CD4-positive, alpha-beta T cell treated with Interleukin-17A for 4 hours (primary cell): Measurements from ENCODE around the gene NAV1.

Source experiments
- DNase-seq: peaks from one replicate; pipeline ENCODE4 v3.0.0-alpha.2; 2020; ENCODE audit warnings: mixed read lengths

The NAV1 gene

DNA sequence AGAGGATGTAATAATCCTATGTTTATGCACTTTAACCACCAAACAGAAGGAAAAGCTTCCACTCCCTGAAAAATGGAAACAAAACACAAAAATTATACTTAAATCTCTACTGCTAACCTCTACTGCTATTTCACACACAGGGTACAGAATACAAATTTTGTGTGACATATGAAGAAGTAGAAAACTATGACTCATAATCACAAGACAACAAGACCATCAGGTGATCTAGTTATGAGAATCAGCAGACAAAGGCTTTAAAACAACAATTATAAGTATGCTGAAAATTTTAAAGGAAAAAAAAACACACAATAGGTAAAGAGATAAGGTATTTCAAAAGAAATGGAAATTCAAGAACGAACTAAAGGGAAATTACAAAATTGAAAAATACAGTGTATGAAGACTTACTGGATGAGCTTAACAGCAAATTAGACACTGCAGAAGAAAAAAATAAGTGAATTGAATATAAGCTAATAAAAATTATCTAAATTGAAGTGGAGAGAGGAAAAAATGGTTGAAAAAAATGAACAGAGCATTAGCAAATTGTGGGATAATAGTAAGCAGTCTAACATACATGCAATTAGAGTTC is 13.6 kb upstream of the NAV1 start:
- no peak for DNase-seq

DNA sequence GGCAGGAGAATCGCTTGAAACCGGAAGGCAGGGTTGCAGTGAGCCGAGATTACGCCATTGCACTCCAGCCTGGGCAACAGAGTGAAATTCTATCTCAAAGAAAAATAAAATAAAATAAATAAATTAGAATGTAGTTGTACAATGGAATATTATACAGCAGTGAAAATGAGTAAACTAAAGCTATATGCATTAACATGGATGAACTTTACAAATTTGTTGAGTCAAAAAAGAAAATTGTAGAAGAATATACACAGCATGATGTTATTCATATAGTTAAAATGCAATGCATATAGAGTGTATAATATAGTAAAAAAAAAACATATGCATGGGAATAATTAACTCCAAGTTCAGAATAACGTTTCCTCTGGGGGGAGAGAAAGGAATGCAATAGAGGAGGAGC is 11.0 kb upstream of the NAV1 start:
- DNase-seq, result no peak

DNA sequence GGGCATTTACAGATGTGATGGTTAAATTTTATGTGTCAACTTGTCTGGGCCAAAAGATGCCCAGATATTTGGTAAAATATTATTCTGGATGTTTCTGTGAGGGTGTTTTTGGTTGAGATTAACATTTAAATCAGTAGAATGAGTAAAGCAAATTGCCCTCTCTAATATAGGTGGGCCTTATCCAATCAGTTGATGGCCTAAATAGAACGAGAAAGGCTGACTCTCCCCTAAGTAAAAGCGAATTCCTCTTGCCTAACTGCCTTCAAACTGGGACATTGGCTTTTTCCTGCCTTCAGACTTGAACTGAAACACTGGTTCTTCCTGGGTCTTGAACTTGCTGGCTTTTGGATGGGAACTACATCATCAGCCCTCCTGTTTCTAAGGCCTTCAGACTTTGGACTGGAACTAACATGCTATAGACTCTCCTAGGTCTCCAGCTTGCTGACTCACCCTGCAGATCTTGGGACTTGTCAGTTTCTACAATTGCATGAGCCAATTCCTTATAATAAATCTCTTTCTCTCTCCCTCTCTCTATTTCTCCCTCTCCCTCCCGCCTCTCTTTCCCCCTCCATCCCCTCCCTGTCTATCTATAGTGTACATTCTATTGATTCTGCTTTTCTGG is 10.2 kb upstream of the NAV1 start:
- DNase-seq, result no peak

DNA sequence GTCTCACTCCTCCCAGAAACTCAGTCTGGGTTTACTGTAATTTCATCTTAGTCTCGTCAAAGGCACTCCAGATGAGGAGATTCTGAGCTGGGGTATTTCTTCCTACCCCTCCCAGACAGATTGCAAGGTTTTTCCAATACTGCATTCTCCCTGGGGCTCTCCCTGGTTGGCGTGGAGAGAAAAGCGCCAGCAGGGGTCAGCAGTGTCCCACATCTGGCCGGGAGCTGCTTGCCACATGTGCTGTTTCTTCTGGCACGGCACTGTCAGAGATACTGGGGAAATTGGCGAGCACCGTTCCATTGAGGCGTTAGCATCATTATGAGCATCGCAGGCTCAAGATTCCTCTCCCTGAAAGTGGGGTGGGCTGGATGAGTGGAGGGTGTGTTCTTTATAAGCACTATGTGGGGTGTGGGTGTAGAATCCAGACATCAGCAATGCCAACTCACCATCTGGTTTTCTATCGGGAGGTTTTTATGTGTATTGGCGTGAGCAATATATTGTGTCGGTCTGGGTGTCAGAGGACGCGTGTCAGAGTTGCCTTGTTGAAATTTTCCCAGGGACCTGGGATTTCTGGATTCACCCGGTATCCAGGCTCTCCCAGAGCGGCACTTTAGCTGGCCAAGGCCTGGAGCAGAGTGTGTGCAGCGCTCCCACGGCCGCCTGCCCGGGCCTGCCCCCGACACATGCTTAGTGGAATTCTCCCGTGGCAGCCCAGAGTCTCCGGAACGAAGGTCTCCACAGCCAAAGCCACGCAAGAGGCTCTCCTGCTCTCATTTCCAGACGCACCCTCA is 8.0 kb upstream of the NAV1 start:
- DNase-seq, result peak; percentile 25

DNA sequence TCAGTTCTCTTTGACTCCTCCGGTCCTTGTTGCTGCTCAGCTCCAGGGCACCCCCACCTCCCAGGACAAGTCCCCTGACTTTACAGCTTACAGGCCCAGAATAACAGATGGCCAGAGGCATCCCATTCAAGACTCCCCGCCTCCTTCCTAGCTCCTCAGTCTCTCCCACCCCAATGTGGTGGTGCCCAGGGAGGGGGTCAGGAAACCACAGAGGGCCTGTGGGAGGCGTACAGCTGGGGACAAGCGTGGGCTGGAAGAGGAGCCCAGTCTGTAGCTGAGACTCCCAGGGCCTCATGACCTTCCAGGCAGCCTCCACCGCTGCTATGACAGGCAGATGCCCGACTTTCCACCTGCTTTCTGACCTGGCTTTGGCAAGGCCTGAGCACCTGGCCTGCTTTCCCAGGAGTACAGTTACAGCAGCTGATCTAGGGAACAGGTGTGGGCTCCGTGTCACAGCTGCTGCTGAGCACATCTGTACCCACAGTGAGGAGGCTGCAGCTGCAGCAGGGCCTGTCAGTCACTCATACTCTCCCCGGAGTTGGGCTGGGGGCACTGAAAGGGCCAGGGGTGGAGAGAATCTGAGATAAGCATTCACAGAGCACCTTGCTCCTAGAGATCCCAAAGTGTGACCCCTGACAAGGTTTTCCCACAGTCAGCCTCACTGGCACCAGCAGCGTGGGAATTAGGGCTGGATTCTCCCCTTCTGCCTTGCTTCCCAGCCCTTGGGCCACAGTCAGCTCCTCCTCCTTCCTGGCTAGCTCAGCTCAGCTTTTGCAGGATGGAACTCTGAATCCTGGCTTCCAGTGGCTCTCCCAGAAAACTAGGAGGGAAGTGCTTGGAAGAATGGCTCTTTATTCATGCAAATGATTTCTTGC is 7.1 kb upstream of the NAV1 start:
- no peak for DNase-seq

DNA sequence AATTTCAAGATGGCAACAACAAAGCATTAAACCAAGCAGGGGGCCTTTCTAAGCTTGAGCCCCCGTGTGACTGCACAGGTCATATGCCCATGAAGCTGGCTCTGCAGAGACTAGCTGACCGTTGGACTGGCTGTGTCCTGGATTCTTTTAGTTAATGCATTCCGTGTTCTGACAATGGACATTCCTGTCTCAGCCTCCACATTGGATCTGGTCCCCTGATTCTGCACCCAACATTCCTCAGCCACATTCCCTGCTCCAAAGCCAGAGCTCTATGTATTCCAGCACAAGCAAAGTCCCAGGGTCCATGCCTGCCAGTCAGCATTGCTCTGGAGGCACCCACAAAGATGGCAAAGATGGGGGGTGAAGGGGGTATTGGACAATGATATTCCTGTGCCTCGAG is 5.1 kb upstream of the NAV1 start:
- no peak for DNase-seq

DNA sequence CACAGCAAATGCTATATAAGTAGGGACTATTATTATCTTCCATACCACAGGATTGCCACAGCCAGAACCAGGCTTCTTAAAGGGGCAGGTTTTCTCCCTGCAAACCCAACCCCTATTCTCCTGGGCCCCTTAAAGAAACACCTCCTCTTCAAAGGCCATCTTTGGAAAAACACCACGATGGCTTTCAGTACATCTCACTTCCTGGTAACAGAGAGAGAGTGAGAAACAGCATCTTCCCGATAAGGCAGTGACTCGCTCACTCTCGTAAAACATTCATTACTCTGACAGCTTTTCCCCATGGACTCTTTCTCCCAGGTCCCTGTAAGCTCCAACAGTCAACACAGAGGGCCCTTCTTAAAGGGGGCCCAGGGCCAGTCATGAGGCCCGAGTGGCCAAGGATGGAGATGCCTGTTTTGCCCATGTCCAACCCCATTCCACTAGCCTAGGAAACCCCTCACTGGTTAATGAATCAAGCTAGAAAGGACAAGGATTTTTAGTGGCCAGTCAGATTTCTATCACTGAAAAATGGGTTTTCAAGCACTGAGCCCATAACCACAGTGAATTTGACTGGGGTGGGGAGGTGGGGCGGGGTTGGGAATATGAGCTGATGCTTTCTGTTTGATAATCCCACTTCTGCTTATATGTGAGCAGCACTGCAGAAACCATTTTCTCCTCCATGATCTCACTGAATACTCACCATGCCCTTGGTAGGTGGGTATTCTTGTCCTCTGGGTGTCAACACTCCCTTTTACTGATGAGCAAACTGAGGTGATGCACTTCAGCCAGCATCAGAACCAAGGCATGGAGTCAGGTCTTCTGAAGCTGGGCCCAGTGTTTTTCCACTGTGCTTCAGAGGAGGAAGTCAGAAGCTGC is 3.6 kb upstream of the NAV1 start:
- DNase-seq, result no peak

DNA sequence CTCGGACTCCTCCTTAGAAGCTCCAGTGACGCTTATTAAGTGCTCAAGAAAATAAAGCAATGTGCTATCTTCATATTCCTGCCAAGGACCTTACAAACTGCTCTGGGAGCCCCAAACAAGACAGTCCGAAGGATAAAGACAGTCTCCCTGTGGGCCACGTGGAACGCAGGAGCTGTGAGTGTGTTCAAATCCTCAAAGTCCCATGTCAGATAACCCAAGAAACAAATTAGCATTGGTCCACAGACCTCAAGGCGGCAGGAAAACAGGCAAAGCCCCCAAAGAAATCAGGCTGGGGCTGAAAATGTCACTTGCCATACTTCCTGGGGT is 3.0 kb upstream of the NAV1 start:
- DNase-seq, result no peak

DNA sequence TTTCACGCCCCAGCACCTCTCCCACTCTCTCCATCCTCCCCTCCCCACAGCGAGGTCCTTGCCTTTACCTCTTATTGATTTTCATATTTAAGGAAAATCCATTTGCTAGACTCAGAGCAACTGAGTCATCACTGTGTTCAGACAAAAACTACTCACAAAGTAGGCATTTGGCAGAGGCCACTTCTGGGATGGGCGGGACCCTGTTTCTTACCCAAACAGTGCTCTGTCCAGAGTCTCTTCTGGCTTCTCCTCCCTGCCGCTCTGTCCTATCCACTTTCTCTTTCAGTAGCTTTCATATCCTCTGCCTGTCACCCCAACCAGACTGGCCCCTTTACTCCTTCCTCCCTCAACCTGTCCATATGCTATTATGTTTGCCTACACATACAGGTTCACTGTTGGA is 2.4 kb upstream of the NAV1 start:
- no peak for DNase-seq

DNA sequence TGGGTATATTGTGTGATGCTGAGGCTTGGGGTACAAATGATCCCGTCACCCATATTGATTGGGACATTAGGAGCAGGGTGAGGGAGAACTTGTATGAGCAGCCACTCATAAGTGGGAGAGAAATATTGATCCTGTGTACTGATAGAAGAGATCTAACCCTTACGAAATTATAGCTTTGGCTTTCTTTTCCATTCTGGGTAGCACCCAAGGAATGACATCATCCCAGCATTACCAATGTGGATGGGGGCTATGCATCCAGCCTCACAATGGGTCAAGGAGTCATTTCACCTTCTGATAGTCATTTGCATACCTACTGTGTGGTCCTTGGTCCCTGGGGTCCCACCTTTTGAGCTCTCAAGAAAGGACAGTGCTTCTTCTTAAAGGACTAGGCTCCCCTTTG is 1.9 kb upstream of the NAV1 start:
- no peak for DNase-seq

DNA sequence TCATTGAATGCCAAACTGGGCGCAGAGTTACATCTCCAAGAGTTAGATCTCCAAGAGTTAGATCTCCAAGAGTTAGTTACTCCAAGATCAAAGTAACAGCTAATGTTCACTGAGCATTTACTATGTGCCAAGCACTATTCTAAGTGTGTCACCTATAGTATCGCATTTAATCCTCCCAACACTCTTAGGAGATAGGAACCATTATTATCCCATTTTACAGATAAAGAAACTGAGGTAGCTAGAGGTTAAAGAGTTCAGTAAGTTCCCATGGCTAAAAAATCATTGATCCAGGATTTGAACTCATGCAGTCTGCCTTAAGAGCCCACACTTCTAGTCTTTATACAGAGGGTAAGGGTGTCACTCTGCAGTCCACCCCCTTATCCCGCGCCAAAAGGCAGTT is 1.5 kb upstream of the NAV1 start:
- no peak for DNase-seq

DNA sequence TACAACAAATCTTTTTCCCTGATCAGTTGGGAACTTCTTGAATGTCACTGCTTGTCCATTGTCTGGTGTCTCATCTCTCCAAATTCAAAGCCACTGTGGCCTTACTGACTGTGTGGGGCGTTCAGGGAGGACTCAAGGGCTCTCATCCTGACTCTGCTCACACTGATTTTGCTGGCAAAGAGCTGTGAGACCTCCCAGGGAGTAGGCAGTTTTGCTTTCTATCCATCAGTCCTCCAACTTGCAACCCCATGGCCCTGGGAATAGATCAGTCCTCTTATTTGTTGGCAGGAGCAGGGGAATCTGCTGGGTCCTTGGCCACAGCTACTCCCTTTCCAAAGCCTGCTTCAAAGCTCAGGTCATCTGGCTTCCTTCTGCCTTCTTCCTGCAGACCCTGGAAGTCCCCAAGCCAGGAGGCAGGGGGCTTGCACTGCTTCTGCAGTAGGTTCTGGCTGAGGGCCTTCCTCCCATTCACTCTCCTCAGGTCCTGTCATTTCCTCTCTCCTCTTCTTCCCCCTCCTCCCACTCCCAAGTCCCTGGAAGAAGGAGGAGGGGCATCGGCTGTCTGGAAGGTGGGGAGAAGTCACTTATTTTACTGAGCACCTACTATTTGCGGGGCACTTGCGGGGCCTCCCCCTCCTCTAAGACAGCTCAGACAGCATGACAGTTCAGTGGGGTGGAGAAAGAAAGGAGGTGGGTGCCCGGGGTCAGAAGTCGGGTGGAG is 876 bp upstream of the NAV1 start:
- no peak for DNase-seq

DNA sequence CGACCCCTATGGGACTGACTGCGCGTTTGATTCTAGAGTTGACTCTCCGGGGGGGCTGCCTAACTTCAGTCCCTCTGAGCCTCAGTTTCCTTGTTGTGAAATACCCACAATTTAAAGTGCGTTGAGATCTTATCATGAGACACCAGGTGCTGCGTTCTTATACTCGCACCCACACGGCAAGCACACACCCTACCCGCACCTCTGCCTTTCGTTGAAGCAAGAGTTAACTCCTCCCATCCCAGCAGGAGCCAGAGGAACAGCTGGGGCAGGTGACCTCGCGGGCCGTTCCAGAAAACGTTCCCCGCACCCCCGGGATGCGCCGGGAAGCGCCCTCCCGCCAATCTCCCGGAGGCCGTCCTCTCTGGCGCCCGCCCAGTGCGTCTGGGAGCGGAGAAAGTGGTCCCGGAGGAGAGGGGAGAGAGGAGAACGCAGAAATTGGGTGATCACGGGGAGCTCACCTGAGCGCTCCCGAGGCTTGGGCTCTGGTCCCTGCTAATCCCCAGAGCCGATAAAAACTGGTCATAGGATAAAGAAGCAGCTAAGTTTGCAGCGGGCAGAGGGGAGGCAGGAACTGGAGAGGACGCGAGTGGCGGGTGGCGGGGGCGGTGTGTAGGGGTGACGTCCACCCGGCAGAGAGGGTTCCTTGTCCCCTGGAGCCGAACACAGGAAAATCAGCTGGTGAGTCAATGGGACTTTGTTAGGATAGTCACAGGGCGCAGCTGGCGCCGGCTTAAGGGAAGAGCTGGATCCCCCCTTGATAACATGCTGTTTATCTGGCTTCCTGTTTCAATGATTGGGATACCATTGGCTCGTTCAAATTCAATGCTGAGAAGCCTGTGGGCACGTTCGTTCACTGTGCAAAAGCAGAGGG is 869 bp downstream of the NAV1 start:
- no peak for DNase-seq

DNA sequence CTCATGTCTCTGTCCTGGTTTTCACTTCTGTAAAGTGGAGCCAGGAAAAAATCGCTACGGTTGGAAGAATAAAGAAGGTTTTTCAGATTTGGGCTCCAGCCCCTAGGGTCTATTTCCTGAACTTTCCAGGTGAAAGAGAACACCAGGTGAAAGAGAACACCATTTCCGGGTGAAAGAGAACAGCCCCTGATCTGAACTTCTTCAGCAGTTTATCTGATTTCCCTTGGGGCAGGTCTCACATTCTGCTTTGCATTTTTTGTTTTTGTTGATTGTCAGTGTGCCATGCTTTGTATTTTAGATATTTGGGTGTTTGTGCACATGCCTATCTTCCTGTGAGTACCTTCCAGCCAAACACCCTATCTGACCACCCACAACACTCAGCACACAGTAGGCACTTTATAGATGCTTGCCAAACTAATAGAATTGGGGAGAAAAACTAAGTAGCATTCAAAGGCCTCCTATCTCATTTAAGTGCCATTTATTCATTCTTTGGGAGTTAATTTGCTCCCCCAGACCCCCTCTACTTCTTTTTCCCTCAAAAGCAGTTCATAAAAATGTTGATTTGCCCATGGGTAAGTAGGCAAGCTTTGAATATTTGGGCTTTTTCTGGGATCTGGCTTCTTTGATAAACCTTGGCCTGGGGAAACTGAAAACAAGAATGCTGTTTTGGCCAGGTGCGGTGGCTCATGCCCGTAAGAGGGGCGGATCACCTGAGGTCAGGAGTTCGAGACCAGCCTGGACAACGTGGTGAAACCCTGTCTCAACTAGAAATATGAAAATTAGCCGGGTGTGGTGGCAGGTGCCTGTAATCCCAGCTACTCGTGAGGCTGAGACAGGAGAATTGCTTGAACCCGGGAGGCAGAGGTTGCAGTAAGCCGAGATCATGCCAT is 2.2 kb downstream of the NAV1 start:
- DNase-seq, result no peak

DNA sequence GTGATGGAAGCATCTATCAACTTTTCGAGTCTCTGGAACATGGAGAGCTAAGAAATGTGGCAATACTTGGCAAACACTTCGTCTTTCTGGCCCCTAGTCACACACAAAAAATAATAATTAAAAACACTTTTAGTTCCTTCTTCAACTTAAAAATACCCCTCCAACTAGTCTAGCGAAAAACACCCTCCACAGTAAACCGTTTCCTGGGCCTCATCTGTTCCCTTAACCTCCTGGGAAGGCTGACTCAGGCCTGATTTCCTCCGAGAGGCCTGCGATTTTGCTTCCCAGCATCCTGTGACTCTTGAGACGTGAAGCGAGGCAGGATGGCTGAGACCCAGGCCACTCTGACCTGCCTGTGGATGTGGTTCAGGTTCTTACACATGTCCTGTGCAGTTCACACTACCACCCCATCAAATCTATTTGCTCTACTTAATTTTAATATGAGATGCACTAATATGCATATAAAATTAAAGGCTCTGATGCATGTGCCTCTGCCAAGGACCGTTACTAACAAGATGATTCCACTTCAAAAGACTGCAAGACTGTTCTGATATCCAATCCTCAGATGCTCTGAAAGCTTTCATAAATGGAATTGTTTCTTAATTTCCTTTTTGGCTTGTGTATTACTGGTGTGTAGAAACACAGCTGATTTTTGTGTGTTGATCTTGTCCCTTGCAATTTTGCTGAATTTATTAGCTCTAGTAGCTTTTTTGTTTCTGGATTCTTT is 3.5 kb downstream of the NAV1 start:
- DNase-seq, result no peak

DNA sequence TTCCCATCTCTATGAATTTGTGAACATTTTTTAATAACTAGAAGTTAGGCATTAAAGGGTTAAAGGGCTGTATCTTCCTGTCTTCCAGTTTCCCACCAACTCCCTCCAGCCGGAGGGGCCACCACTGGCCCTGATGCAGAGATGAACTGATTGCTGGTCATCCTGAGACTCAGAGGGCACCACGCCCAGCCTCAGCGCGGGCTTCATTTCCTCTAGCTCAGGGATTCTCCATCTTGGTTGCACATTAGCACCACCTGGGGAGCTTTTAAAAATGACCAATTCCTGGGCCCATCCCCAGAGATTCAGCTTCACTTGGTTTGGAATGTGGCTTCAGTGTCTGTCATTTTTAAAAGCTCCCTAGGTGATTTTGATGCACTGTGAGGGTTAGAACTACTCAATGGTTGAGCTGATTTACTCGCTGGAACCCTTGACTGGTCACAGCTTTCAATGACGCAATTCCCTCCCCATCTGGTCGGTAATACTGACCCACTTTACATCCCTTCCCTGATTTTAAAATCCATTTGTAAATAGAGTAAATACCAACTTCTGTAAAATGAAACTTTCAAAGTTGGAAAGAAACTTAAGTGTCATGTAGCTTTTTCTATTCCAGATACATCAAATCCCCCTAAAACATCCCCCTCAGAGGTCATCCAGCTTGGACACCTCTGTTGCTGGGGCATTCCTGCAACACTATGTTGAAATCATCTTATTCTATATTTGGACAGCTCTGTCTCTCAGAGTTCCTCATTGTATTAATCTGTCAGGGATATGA is 5.1 kb downstream of the NAV1 start:
- DNase-seq, result no peak

DNA sequence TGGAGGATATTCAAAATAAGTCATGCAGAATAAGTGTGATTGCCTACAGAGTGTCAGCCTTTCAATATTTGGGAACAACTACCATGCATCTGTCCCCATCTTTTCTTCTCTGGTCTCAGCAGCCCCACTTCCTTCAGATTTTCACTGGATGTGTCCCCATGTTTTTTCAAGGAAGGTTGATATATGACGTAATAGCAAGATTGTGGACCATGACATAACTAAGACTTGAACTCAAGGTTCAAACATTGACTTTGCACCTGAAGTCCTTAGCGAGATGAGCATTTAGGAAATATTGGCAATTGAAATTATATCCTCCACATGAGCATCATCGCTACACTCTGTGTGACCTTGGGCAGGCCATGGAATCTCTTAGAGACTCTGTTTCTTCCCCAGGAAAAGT is 5.8 kb downstream of the NAV1 start:
- DNase-seq, result no peak

DNA sequence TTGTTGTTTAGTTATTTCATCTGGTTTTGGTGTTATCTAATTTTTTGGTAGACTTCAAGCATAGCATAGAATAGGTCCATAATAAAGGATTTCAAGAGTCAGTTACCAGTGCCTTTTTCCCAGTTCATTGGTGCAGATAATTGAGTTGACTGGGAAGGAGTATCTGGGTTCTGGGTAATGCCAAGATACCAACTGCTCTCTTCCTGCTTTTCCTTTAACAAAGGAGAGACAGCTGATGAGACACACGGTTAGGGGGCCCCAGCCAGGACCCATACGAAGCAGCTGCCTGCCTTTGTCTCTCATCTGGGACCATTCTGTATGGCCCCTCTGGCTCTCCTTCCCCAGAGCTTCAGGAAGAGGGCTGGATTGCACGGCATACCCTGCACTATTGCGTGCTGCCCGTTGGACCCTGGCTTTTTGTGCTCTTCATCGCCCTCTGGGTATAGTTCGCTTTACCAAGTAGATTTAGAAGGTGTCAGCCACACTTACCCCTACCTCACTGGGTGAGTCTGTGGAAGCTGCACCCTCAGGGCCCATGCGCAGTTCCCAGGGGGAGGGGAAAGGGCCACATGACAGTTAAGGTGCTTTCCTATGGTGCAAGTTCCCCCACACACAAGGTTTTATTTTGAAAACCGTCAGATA is 7.0 kb downstream of the NAV1 start:
- DNase-seq, result no peak
